Ramos (cell line): ENCODE measurements around the gene FNBP1.
"Not testable (repeated sequence)": the region's sequence is repeated elsewhere in the genome, so short reads cannot be mapped to it uniquely, and the experiment has no call there.

Experiments
- in situ Hi-C: fragments of 300-500 bp; cut with MboI; formaldehyde crosslinking; loops from one replicate; pipeline ENCODE4 v1.14.3; 2022; ENCODE audit warnings: low sequenced_read_pairs; ENCODE audit not compliant: unreplicated experiment

FNBP1 gene

DNA sequence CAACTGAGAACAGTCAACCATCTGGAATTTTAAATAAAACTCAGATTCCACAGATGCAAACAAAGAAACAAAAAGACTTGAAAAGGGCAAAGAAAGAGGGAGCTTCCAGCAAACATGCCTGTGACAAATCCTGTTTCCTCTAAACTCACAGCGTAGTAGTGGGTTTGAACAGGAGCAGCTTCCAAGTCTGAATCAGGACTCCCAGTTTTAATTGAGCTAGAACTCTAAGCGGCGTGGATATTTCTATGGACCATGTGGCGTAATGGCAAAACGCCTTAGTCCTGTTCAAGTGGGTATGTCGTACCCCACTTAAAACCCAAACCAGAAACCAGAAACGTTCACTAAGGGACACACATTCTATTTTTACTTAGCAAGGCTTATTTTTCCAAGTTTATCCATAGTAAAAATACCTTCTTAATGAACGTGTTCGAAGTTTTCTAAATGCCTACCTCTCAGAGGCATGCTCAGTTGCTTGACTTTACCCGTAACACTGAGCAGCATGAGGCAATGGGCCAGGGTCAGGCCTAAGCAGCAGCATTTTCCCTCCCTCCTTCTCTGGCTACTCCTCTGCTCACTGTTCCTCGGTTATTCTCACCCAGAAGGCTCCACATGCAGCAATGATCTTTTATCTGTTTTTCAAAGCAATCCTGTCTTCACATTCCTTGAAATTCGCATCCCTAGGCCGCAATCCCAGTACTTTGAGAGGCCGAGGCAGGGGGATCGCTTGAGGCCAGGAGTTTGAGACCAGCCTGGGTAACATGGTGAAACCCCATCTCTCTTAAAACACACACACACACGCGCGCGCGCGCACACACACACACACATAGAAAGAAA lies 77.9 kb downstream of the FNBP1 start:
- in situ Hi-C loops: no loop called here

DNA sequence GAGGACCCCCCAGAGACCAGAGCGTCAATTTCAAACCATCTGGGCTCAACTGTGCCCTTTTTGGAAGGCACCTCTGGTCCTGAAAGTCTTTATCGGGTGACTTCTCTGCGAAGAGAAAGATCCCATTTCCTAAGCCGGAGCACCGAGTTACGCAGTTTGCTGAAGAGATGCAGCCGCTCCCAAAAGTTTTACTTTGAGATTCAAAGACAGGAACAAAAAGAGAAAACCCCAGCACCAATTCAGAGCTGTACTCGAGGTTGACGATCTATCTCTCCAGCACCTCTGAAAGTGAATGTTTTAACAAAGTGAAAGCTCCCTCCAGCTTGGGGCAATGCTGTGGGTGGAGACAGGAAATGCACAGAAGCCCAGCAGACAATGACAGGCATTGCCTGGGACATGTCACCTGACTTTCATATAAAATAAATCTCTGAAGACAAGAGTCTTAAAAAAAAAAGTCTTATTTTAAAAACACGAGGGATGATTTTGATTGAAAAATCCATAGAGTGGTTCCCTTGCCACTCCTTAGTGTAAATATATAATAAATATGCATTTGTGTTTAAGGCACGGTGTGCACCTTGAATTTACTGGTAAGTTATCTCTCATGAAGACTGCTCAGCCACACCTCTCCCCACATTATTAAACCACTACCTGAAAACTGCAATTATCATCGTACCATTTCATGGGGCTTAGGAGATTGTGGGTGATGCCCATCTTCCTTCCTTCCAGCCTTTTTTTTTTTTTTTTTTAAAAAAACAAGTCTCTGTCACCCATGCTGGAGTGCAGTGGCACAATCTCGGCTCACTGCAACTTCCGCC lies 79.9 kb downstream of the FNBP1 start:
- in situ Hi-C loops: no loop called here

DNA sequence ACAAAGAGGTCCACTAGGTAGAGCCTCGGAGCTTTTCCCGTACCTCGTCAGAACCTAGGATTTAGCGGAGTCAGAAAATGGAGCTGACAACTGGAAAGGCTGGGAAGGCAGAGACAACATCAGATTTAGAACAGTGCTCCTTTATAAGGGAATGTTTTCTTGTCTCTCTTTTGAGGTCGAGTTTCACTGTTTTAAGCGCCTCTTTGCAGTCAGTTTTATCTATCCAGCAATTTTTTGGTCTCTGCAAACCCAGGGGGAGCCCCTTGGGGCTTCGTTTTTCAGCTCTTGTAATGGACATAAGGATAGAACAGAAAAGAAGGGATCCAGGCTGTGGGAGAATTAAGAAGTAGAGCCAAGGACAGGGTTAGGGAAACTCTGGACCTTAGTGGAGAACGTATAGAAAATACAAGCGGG lies 80.5 kb downstream of the FNBP1 start:
- in situ Hi-C loops: no loop called here

DNA sequence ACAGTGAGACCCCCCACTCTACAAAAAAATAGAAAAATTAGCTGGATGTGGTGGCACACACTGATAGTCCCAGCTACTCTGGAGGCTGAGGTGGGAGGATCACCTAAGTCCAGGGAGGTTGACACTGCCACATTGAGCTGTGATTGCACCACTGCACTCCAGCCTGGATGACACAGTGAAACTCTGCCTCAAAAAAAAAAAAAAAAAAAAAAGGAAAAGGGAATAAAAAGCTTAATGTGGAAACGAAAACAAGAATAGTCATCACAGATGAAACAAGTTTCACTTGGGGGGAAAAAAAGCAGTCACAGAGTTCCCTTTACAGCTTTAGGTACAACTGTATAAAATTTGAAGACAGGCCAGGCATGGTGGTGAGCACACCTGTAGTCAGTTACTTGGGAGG lies 84.2 kb downstream of the FNBP1 start:
- in situ Hi-C loops: no loop called here

- in situ Hi-C loops: no loop called here
Measured at GRCh38 chr9:129954868-129955550, 88.0 kb downstream of the FNBP1 start.

GRCh38 chr9:129953736-129954135 lies 89.3 kb downstream of the FNBP1 start:
- in situ Hi-C loops: no loop called here

DNA sequence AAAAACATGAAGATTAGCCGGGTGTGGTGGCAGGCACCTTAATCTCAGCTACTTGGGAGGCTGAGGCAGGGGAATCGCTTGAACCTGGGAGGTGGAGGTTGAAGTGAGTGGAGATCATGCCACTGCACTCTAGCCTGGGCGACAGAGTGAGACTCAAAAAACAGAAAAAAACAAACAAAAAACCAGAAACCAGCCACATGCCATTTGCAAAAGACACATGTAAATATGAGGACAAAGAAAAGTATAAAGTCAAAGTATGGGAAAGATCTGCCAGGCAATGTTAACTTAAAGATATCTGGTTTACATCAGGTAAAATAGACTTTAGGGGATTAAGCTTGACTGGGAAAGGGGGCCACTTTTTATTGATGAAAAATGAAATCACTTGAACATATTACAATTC lies 90.7 kb downstream of the FNBP1 start:
- in situ Hi-C loops: no loop called here

GRCh38 chr9:129949821-129950220 lies 93.2 kb downstream of the FNBP1 start:
- in situ Hi-C loops: no loop called here

DNA sequence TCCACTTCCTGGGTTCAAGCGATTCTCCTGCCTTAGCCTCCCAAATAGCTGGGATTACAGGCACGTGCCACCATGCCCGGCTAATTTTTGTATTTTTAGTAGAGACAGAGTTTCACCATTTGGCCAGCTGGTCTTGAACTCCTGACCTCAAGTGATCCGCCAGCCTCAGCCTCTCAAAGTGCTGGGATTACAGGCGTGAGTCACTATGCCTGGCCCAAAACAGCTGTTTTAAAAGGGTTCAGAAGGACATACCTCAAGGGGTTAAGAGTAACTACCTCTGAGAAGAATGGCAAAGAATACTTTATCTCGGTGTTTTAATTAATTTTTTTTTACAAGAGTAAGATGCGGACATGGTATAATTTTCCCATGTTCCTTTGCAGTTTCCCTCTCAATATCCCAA lies 94.4 kb downstream of the FNBP1 start:
- in situ Hi-C loops: not testable (repeated sequence)

DNA sequence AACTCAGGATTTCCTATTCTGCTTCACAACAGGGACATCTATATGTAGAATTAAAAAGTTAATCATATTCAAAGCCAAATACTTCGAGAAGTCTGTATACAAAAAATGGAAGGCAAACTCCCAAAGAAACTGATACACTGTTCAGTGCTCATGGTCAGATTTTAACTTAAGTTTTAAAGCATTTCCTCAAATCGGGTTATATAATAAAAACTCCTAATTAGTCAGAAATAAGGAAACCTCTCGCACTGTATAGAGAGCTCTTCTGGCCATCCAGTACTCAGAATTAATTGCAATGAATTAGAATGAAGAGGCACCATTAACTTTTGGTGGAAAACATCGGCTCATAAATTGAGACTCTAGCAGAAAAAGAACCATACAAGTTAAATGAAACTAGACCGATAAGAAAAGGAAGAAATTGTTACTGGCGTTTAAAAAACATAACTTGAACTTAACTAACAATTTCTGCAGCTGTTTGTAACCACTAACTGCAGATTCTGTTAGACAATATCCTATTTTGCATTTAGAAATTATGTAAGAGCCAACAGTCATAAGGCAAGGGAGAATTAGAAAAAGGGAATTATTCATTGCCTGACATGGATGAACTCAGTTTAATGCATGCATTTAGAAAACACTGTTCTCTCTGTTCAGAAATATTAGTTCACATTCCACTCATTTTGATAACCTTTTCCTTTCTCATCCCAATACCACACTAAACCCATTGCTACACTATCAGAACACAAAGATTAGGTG lies 96.6 kb downstream of the FNBP1 start:
- in situ Hi-C loops: no loop called here

GRCh38 chr9:129945314-129945713 lies 97.7 kb downstream of the FNBP1 start:
- in situ Hi-C loops: no loop called here

GRCh38 chr9:129944506-129945116 lies 98.4 kb downstream of the FNBP1 start:
- in situ Hi-C loops: no loop called here

DNA sequence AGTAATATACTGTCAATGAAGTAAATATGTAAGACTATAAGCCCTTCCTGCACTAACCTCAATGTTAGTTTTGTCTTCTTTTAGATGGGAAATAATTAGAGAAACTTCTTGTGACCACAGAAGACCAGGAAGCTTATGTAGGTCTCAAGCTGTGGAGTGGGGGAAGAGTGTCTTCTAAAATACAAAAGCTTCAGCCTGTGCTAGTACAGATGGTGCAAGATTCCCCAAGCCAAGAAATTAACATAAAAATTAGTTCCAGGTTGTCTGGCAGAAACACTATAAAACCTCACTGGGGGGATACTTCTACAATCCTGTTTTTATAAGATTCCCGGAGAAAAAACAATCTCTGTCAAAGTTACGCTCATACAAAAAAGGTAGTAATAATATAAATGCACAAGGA lies 103.6 kb downstream of the FNBP1 start:
- in situ Hi-C loops: no loop called here

DNA sequence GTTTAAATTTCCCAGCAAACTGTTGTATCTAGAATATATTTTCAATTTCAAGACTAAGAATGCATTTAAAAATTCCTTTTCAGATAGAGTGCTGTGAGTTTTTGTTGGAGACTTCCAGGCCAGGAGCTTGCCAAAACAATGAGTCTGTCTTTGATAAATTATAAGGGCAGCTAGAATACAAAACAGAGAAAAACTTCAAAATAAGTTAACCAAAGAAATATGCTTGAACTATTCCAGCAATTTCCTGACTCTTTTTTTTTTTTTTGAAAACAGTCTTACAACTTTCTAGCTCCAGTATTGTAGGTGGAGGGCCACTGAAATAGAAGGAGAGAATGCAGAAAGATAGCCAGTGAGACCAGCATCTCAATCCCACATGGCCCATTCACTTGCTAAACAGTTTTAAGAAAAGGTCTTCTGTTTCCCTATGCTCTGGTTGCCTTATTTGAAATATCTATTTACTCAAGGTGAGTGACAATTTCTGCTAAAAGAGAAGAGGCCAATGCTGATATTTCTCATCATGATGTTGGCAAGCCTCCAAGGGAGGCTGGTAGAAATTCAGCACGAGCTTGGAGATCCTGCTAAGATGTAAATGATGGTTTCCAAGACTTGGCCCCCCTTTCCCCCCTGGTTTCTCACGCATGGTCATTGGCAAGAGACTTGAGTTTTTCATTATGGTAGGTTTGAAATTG lies 104.6 kb downstream of the FNBP1 start:
- in situ Hi-C loops: no loop called here

- in situ Hi-C loops: not testable (repeated sequence)
Measured at GRCh38 chr9:129937879-129938278, 105.1 kb downstream of the FNBP1 start.

DNA sequence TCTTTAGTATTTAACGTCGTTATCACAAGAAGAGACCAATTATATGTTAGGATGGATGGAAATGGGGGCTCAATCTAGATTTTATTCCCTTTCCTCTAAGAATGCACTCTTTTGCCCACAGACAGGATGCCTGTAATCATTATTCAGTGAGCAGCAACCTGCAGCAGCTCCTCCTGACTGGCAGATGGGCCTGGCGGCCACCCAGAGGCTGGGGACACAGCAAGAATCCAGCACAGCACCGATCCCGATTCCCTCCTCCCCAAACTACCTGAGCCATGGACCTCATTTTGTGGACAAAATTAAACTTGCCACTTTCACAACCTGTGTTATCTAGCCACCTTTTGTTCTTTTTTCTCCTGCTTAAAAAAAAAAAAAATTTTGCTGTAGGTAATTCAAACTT lies 106.8 kb downstream of the FNBP1 start:
- in situ Hi-C loops: no loop called here

- in situ Hi-C loops: no loop called here
Measured at GRCh38 chr9:129934780-129935179, 108.2 kb downstream of the FNBP1 start.

- in situ Hi-C loops: no loop called here
Measured at GRCh38 chr9:129934041-129934591, 108.9 kb downstream of the FNBP1 start.
